ENCODE results near the gene MTOR.

The MTOR gene

GRCh38 chr1:11070876-11071275 lies 191.5 kb downstream of the MTOR start:
- in situ Hi-C loops (cut with MboI; ENCODE audit: low sequenced_read_pairs, unreplicated experiment): loop anchor here (25.0 kb wide), 1 partner anchor 566 kb away; no protein-coding TSS in a partner anchor
- DNase-seq (ENCODE audit: low spot score): peak; percentile 9
- TF ChIP-seq CTCF (IDR thresholded peaks at IDR 0.05; ENCODE audit: borderline replicate concordance, control extremely low read depth, extremely low read depth, insufficient read depth, missing control alignments): no peak

GRCh38 chr1:11068600-11069473 lies 193.5 kb downstream of the MTOR start:
- in situ Hi-C loops (cut with MboI; ENCODE audit: low sequenced_read_pairs, unreplicated experiment): loop anchor here (25.0 kb wide), 1 partner anchor 568 kb away; no protein-coding TSS in a partner anchor
- no peak for TF ChIP-seq CTCF (IDR thresholded peaks at IDR 0.05; ENCODE audit: borderline replicate concordance, control extremely low read depth, extremely low read depth, insufficient read depth, missing control alignments)
- peak; percentile 13 for DNase-seq (ENCODE audit: low spot score)

DNA sequence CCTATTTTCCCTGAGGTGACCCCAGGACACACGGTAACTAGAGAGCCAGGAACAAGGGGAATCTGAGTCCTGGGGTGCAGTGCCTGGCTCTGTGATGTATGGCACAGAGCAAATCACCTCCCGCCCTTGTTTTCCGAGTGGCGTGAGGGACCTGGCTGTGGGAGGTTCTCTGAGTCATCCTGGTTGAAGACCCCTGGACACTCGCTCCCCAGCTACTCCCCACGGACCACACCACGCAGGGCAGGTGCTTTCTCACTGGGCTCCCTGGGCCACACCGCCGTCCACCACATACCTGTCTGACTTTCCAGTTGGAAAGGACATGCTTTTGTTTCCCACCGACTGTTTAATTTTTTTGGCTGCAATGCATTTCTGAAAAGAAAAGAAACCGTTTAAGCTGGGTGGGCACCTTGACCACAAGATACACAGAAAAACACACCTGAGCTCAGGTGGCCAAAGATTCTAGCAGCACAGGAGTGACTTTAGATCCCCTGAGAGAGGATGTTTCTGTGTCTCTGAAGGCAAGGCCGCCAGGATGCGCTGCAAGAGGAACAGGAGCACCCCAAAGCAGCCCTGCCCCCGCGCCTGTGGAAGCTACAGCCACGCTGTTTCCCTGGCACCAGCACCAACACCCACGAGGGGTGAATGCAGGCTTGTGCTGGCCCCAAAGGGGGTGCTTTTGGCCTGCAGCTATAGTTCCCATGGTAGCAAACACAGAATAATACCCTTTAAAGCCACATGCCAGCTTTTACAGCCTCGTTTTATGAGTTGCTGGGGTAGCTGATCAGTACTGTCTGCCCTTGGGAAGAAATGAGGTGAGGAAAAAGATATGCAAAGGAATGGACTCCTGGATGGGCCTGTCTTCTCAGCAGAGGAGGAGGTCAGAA lies 194.4 kb downstream of the MTOR start:
- in situ Hi-C loops (cut with MboI; ENCODE audit: low sequenced_read_pairs, unreplicated experiment): loop anchor here (25.0 kb wide), 1 partner anchor 569 kb away; no protein-coding TSS in a partner anchor
- TF ChIP-seq CTCF (IDR thresholded peaks at IDR 0.05; ENCODE audit: borderline replicate concordance, control extremely low read depth, extremely low read depth, insufficient read depth, missing control alignments): no peak
- DNase-seq (ENCODE audit: low spot score): peak; percentile 11

- TF ChIP-seq CTCF (IDR thresholded peaks at IDR 0.05; ENCODE audit: borderline replicate concordance, control extremely low read depth, extremely low read depth, insufficient read depth, missing control alignments): no peak
- in situ Hi-C loops (cut with MboI; ENCODE audit: low sequenced_read_pairs, unreplicated experiment): loop anchor here (25.0 kb wide), 1 partner anchor 572 kb away; no protein-coding TSS in a partner anchor
- no peak for DNase-seq (ENCODE audit: low spot score)
These were observed 196.6 kb downstream of the MTOR start for GRCh38 chr1:11065796-11066195.

GRCh38 chr1:11064942-11065341 lies 197.4 kb downstream of the MTOR start:
- no peak for TF ChIP-seq CTCF (IDR thresholded peaks at IDR 0.05; ENCODE audit: borderline replicate concordance, control extremely low read depth, extremely low read depth, insufficient read depth, missing control alignments)
- in situ Hi-C loops (cut with MboI; ENCODE audit: low sequenced_read_pairs, unreplicated experiment): loop anchor here (25.0 kb wide), 1 partner anchor 572 kb away; no protein-coding TSS in a partner anchor
- no peak for DNase-seq (ENCODE audit: low spot score)

GRCh38 chr1:11063937-11064537 lies 198.3 kb downstream of the MTOR start:
- in situ Hi-C loops (cut with MboI; ENCODE audit: low sequenced_read_pairs, unreplicated experiment): loop anchor here (25.0 kb wide), 1 partner anchor 573 kb away; no protein-coding TSS in a partner anchor
- DNase-seq (ENCODE audit: low spot score): peak; percentile 15

All from GM13976 (cell line).